HEK293 (cell line): ENCODE results near the gene STK11.

Experiments
- BCL11A ChIP-seq: fragments of 450-650 bp; formaldehyde crosslinking; IDR thresholded peaks from 2 replicates; pipeline ENCODE4 v1.5.1; 2016; ENCODE audit warnings: low read depth, missing biosample characterization, missing genetic modification characterization
- IKZF3 ChIP-seq: fragments of 450-650 bp; IDR thresholded peaks from 2 replicates; pipeline ENCODE4 v1.5.0; 2018; ENCODE audit warnings: missing biosample characterization, mild to moderate bottlenecking, missing genetic modification characterization, moderate library complexity
- INSM2 ChIP-seq: fragments of 450-650 bp; formaldehyde crosslinking; IDR thresholded peaks from 2 replicates; pipeline ENCODE4 v1.5.1; 2016; ENCODE audit warnings: missing biosample characterization, missing genetic modification characterization
- PATZ1 ChIP-seq: fragments of 450-650 bp; formaldehyde crosslinking; IDR thresholded peaks from 2 replicates; pipeline ENCODE4 v1.5.1; 2016; ENCODE audit warnings: missing biosample characterization, missing genetic modification characterization
- YY2 ChIP-seq: fragments of 450-650 bp; formaldehyde crosslinking; IDR thresholded peaks from 2 replicates; pipeline ENCODE4 v1.5.1; 2016; ENCODE audit warnings: missing biosample characterization, missing genetic modification characterization
- ZBTB17 ChIP-seq: fragments of 450-650 bp; formaldehyde crosslinking; IDR thresholded peaks from 2 replicates; pipeline ENCODE4 v1.5.1; 2016; ENCODE audit warnings: missing biosample characterization, missing genetic modification characterization
- ZBTB26 ChIP-seq: fragments of 450-650 bp; formaldehyde crosslinking; optimal IDR thresholded peaks from 2 replicates; pipeline ENCODE3; 2016; ENCODE audit warnings: missing biosample characterization, mild to moderate bottlenecking, missing genetic modification characterization
- ZBTB8A ChIP-seq: fragments of 450-650 bp; formaldehyde crosslinking; IDR thresholded peaks from 2 replicates; pipeline ENCODE4 v1.5.1; 2016; ENCODE audit warnings: missing biosample characterization, missing genetic modification characterization
- ZFP69B ChIP-seq: fragments of 450-650 bp; formaldehyde crosslinking; IDR thresholded peaks from 2 replicates; pipeline ENCODE4 v1.5.1; 2016; ENCODE audit warnings: missing biosample characterization, missing genetic modification characterization
- ZNF146 ChIP-seq: fragments of 450-650 bp; formaldehyde crosslinking; IDR thresholded peaks from 2 replicates; pipeline ENCODE4 v1.5.1; 2016; ENCODE audit warnings: missing biosample characterization, missing genetic modification characterization
- ZNF16 ChIP-seq: fragments of 450-650 bp; formaldehyde crosslinking; IDR thresholded peaks from 2 replicates; pipeline ENCODE4 v1.5.1; 2016; ENCODE audit warnings: low read depth, missing biosample characterization, missing genetic modification characterization
- ZNF169 ChIP-seq: fragments of 450-650 bp; formaldehyde crosslinking; IDR thresholded peaks from 2 replicates; pipeline ENCODE4 v1.5.1; 2016; ENCODE audit warnings: missing biosample characterization, missing genetic modification characterization
- ZNF184 ChIP-seq: fragments of 450-650 bp; IDR thresholded peaks from 2 replicates; pipeline ENCODE4 v1.5.1; 2018; ENCODE audit warnings: missing biosample characterization, mild to moderate bottlenecking, missing genetic modification characterization
- ZNF223 ChIP-seq: fragments of 450-650 bp; formaldehyde crosslinking; IDR thresholded peaks from 2 replicates; pipeline ENCODE4 v1.5.1; 2016; ENCODE audit warnings: missing biosample characterization, missing genetic modification characterization
- ZNF23 ChIP-seq: fragments of 450-650 bp; formaldehyde crosslinking; IDR thresholded peaks from 2 replicates; pipeline ENCODE4 v1.5.1; 2016; ENCODE audit warnings: missing biosample characterization, missing genetic modification characterization, borderline replicate concordance
- ZNF280C ChIP-seq: fragments of 450-650 bp; formaldehyde crosslinking; IDR thresholded peaks from 2 replicates; pipeline ENCODE4 v1.5.1; 2016; ENCODE audit warnings: missing biosample characterization, missing genetic modification characterization
- ZNF416 ChIP-seq: fragments of 450-650 bp; formaldehyde crosslinking; IDR thresholded peaks from 2 replicates; pipeline ENCODE4 v1.5.1; 2016; ENCODE audit warnings: missing biosample characterization, missing genetic modification characterization
- ZNF433 ChIP-seq: fragments of 450-650 bp; formaldehyde crosslinking; IDR thresholded peaks from 2 replicates; pipeline ENCODE4 v1.5.1; 2016; ENCODE audit warnings: missing biosample characterization, missing genetic modification characterization, low read depth
- ZNF488 ChIP-seq: fragments of 450-650 bp; formaldehyde crosslinking; IDR thresholded peaks from 2 replicates; pipeline ENCODE4 v1.5.1; 2016; ENCODE audit warnings: missing biosample characterization, missing genetic modification characterization
- ZNF626 ChIP-seq: fragments of 450-650 bp; sonication (Bioruptor Pico); formaldehyde crosslinking; IDR thresholded peaks from 2 replicates; pipeline ENCODE4 v1.5.1; 2018; ENCODE audit warnings: missing biosample characterization, missing genetic modification characterization, inconsistent platforms
- ZNF768 ChIP-seq: fragments of 450-650 bp; formaldehyde crosslinking; IDR thresholded peaks from 2 replicates; pipeline ENCODE4 v1.5.1; 2018; ENCODE audit warnings: missing biosample characterization, mild to moderate bottlenecking, missing genetic modification characterization
- ZNF830 ChIP-seq: fragments of 450-650 bp; IDR thresholded peaks from 2 replicates; pipeline ENCODE4 v1.5.0; 2018; ENCODE audit warnings: missing biosample characterization, missing genetic modification characterization, low read depth, mild to moderate bottlenecking, moderate library complexity
- ZNF837 ChIP-seq: fragments of 450-650 bp; formaldehyde crosslinking; IDR thresholded peaks from 2 replicates; pipeline ENCODE4 v1.5.1; 2016; ENCODE audit warnings: missing biosample characterization, missing genetic modification characterization
- ZSCAN23 ChIP-seq: fragments of 450-650 bp; formaldehyde crosslinking; IDR thresholded peaks from 2 replicates; pipeline ENCODE4 v1.5.1; 2016; ENCODE audit warnings: missing biosample characterization, missing genetic modification characterization
- ZXDB ChIP-seq: fragments of 450-650 bp; formaldehyde crosslinking; IDR thresholded peaks from 2 replicates; pipeline ENCODE4 v1.5.1; 2016; ENCODE audit warnings: missing biosample characterization, missing genetic modification characterization
- TF ChIP-seq, protein P1 (sequence below): fragments of 450-650 bp; formaldehyde crosslinking; IDR thresholded peaks from 2 replicates; pipeline ENCODE4 v1.5.1; 2016; ENCODE audit warnings: missing biosample characterization, missing genetic modification characterization
- TF ChIP-seq, protein P2 (sequence below): fragments of 450-650 bp; formaldehyde crosslinking; IDR thresholded peaks from 2 replicates; pipeline ENCODE4 v1.5.1; 2017; ENCODE audit warnings: missing biosample characterization, mild to moderate bottlenecking, missing genetic modification characterization, moderate library complexity

STK11 gene

GRCh38 chr19:1249298-1249989 lies 43.9 kb downstream of the STK11 start (continued):
- TF ChIP-seq ZNF280C (tag by site-specific recombination) (no peak), ZSCAN23 (tag by site-specific recombination) (no peak), ZNF768 (tag by site-specific recombination) (no peak), ZBTB26 (no peak), ZNF23 (tag by site-specific recombination) (no peak), BCL11A (tag by site-specific recombination) (peak; percentile 60; the same call in 1 of the 2 replicates), ZNF626 (no peak), ZNF837 (tag by site-specific recombination) (no peak), ZNF169 (tag by site-specific recombination) (no peak), ZNF488 (tag by site-specific recombination) (no peak), PATZ1 (tag by site-specific recombination) (0 out of 2 replicates have a peak, but pooled peaks have one; percentile 84), ZNF433 (tag by site-specific recombination) (no peak), INSM2 (tag by site-specific recombination) (0 out of 2 replicates have a peak, but pooled peaks have one; percentile 13), YY2 (no peak), ZBTB17 (tag by site-specific recombination) (no peak), ZNF416 (tag by site-specific recombination) (no peak), ZNF184 (tag by site-specific recombination) (no peak), ZXDB (tag by site-specific recombination) (no peak), ZNF16 (no peak), ZFP69B (peak; percentile 82), ZNF146 (tag by site-specific recombination) (no peak), ZNF830 (tag by site-specific recombination) (no peak), ZBTB8A (tag by site-specific recombination) (peak; percentile 82), ZNF223 (tag by site-specific recombination) (no peak), IKZF3 (tag by site-specific recombination) (peak; percentile 95)
- TF ChIP-seq, protein P1, sequence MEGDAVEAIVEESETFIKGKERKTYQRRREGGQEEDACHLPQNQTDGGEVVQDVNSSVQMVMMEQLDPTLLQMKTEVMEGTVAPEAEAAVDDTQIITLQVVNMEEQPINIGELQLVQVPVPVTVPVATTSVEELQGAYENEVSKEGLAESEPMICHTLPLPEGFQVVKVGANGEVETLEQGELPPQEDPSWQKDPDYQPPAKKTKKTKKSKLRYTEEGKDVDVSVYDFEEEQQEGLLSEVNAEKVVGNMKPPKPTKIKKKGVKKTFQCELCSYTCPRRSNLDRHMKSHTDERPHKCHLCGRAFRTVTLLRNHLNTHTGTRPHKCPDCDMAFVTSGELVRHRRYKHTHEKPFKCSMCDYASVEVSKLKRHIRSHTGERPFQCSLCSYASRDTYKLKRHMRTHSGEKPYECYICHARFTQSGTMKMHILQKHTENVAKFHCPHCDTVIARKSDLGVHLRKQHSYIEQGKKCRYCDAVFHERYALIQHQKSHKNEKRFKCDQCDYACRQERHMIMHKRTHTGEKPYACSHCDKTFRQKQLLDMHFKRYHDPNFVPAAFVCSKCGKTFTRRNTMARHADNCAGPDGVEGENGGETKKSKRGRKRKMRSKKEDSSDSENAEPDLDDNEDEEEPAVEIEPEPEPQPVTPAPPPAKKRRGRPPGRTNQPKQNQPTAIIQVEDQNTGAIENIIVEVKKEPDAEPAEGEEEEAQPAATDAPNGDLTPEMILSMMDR (tag by site-specific recombination) = peak; percentile 19; the same call in 1 of the 2 replicates
- TF ChIP-seq, protein P2, sequence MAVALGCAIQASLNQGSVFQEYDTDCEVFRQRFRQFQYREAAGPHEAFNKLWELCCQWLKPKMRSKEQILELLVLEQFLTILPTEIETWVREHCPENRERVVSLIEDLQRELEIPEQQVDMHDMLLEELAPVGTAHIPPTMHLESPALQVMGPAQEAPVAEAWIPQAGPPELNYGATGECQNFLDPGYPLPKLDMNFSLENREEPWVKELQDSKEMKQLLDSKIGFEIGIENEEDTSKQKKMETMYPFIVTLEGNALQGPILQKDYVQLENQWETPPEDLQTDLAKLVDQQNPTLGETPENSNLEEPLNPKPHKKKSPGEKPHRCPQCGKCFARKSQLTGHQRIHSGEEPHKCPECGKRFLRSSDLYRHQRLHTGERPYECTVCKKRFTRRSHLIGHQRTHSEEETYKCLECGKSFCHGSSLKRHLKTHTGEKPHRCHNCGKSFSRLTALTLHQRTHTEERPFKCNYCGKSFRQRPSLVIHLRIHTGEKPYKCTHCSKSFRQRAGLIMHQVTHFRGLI (tag by site-specific recombination) = no peak
